WTC11 (cell line): ENCODE results near the gene RHPN2. TPM values are rescaled to one million over a fixed set of nuclear protein-coding genes. Genes with fewer than 3 reads are reported as not detected.

Experiments
- ATAC-seq: fragments of 200-7000 bp; cut with Tn5 transposase; 2 replicates; pipeline ENCODE4 v1.10.0; 2021; ENCODE audit warnings: mild to moderate bottlenecking, moderate library complexity
- CTCF ChIA-PET: fragments of 300-600 bp; sonication (Branson Sonifier 250); formaldehyde crosslinking; loops from one replicate; lab custom pipeline; 2021; ENCODE audit warnings: antibody characterized with exemption; lab: Charles Lee
- POLR2A ChIA-PET: fragments of 350-600 bp; sonication (Branson Sonifier 250); formaldehyde crosslinking; loops from one replicate; lab custom pipeline; 2021; ENCODE audit warnings: antibody characterized with exemption; lab: Charles Lee
- DNase-seq: peaks from one replicate; pipeline ENCODE4 v3.0.0; 2021; ENCODE audit warnings: low spot score
- H3K27ac Mint-ChIP-seq: 2 replicates; pipeline ENCODE4 v1.8.0; 2021; ENCODE audit warnings: mixed read lengths
- H3K27me3 Mint-ChIP-seq: 2 replicates; pipeline ENCODE4 v1.8.0; 2021; ENCODE audit warnings: low read depth, mild to moderate bottlenecking, moderate library complexity, mixed read lengths
- H3K36me3 Mint-ChIP-seq: 2 replicates; pipeline ENCODE4 v1.8.0; 2021; ENCODE audit warnings: mixed read lengths
- H3K4me1 Mint-ChIP-seq: 2 replicates; pipeline ENCODE4 v1.8.0; 2022; ENCODE audit warnings: mixed read lengths
- H3K4me3 Mint-ChIP-seq: 2 replicates; pipeline ENCODE4 v1.8.0; 2021; ENCODE audit warnings: mild to moderate bottlenecking, moderate library complexity, mixed read lengths
- H3K9me3 Mint-ChIP-seq: 2 replicates; pipeline ENCODE4 v1.8.0; 2021; ENCODE audit warnings: mixed read lengths
- ATF6 ChIP-seq: sonication (generic); formaldehyde crosslinking; IDR thresholded peaks from 2 replicates; pipeline ENCODE4 v1.8.1; 2023; ENCODE audit warnings: mild to moderate bottlenecking, missing genetic modification reagents
- CDX4 ChIP-seq: fragments of 250-450 bp; sonication (Bioruptor Pico); IDR thresholded peaks from 2 replicates; pipeline ENCODE4 v1.9.0; 2021; ENCODE audit warnings: moderate library complexity, mild to moderate bottlenecking, inconsistent platforms, borderline replicate concordance
- CTCF ChIP-seq: fragments of 200-600 bp; IDR thresholded peaks from 2 replicates; pipeline ENCODE4 v1.8.0; 2022; ENCODE audit warnings: antibody characterized with exemption
- E2F1 ChIP-seq: sonication (generic); formaldehyde crosslinking; IDR thresholded peaks from 2 replicates; pipeline ENCODE4 v1.8.0; 2022; ENCODE audit warnings: mild to moderate bottlenecking, missing genetic modification reagents
- ELF4 ChIP-seq: sonication (generic); formaldehyde crosslinking; IDR thresholded peaks from 2 replicates; pipeline ENCODE4 v1.8.1; 2022; ENCODE audit warnings: low read depth, mild to moderate bottlenecking, moderate library complexity, missing genetic modification reagents
- EMX1 ChIP-seq: fragments of 250-450 bp; sonication (Bioruptor Pico); IDR thresholded peaks from 2 replicates; pipeline ENCODE4 v1.8.0; 2021; ENCODE audit warnings: mild to moderate bottlenecking
- GABPB1 ChIP-seq: sonication (generic); formaldehyde crosslinking; IDR thresholded peaks from 2 replicates; pipeline ENCODE4 v1.8.1; 2023; ENCODE audit warnings: mild to moderate bottlenecking, missing genetic modification reagents
- IRF2 ChIP-seq: sonication (generic); formaldehyde crosslinking; IDR thresholded peaks from 2 replicates; pipeline ENCODE4 v1.8.0; 2022; ENCODE audit warnings: low read depth, missing genetic modification reagents, borderline replicate concordance
- MYBL2 ChIP-seq: sonication (generic); formaldehyde crosslinking; IDR thresholded peaks from 2 replicates; pipeline ENCODE4 v1.8.1; 2023; ENCODE audit warnings: mild to moderate bottlenecking, moderate library complexity, missing genetic modification reagents
- NFATC4 ChIP-seq: fragments of 250-450 bp; sonication (Bioruptor Pico); IDR thresholded peaks from 2 replicates; pipeline ENCODE4 v1.9.0; 2021; ENCODE audit warnings: mild to moderate bottlenecking
- NR2C2 ChIP-seq: sonication (generic); formaldehyde crosslinking; IDR thresholded peaks from 2 replicates; pipeline ENCODE4 v1.8.0; 2022; ENCODE audit warnings: mild to moderate bottlenecking, missing genetic modification reagents
- TP53 ChIP-seq: sonication (generic); formaldehyde crosslinking; IDR thresholded peaks from 2 replicates; pipeline ENCODE4 v1.8.1; 2023; ENCODE audit warnings: mild to moderate bottlenecking, missing genetic modification reagents
- ZBTB21 ChIP-seq: sonication (generic); formaldehyde crosslinking; IDR thresholded peaks from 2 replicates; pipeline ENCODE4 v1.8.1; 2023; ENCODE audit warnings: mild to moderate bottlenecking, missing genetic modification reagents, borderline replicate concordance
- ZNF232 ChIP-seq: sonication (generic); formaldehyde crosslinking; IDR thresholded peaks from 2 replicates; pipeline ENCODE4 v1.8.0; 2022; ENCODE audit warnings: mild to moderate bottlenecking, missing genetic modification reagents
- ZNF263 ChIP-seq: sonication (generic); formaldehyde crosslinking; IDR thresholded peaks from 2 replicates; pipeline ENCODE4 v1.8.1; 2022; ENCODE audit warnings: low read depth, mild to moderate bottlenecking, moderate library complexity, missing genetic modification reagents
- total RNA-seq: library from RNA; stranded (reverse); gene quantifications from 3 replicates; pipeline ENCODE4 v1.2.3, GENCODE V29; 2021
- TF ChIP-seq, protein P1 (sequence below): fragments of 250-450 bp; sonication (Bioruptor Pico); IDR thresholded peaks from 2 replicates; pipeline ENCODE4 v1.9.0; 2021; ENCODE audit warnings: mild to moderate bottlenecking, borderline replicate concordance
- TF ChIP-seq, protein P2 (sequence below): fragments of 250-450 bp; sonication (Bioruptor Pico); IDR thresholded peaks from 2 replicates; pipeline ENCODE4 v2.1.2; 2022; ENCODE audit warnings: mild to moderate bottlenecking, moderate library complexity
- TF ChIP-seq, protein P3 (sequence below): sonication (generic); formaldehyde crosslinking; IDR thresholded peaks from 2 replicates; pipeline ENCODE4 v1.8.0; 2022; ENCODE audit warnings: mild to moderate bottlenecking, missing genetic modification reagents

RHPN2 gene
- total RNA-seq, 1 experiment from 2014 or later, result 21.1 TPM

GRCh38 chr19:33035461-33035860 lies 29.2 kb downstream of the RHPN2 start (continued):
- TF ChIP-seq CDX4 (CRISPR knock-in tag), result no peak
- no peak for TF ChIP-seq CTCF
- no peak for TF ChIP-seq EMX1 (CRISPR knock-in tag)
- TF ChIP-seq, all 79 proteins: peak for 0

DNA sequence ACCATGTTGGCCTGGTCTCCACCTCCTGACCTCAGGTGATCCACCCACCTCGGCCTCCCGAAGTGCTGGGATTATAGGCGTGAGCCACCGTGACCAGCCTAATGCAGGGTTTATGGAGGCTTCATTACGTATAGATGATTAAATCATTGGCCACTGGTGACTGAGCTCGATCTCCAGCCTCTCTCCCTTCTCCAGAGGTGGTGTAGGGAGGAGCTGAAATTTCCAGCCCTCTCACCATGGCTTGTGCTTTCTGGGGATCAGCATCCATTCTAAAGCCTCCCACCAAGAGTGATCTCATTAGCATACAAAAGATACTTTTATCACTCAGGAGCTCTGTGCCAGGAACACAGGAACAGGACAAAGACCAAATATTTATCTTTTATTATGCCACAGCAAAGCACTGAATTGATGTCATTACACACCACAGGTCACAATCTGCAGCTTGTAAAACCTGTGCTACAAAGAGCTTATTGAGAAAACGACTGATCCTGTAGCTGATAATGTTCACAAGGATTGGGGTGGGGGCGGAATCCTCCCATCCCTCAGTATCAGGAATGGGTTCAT lies 32.4 kb downstream of the RHPN2 start:
- DNase-seq, result no peak
- Mint-ChIP-seq H3K27ac (peak overlapping the region; percentile 55), H3K27me3 (no peaks in the 10 kb centered on the region)

GRCh38 chr19:33029746-33030303 lies 34.9 kb downstream of the RHPN2 start:
- POLR2A ChIA-PET, result no interaction called here
- CTCF ChIA-PET, result no interaction called here
- Mint-ChIP-seq H3K36me3 (peaks cover 59% of the 10 kb centered on the region), H3K27me3 (no peaks in the 10 kb centered on the region), H3K4me3 (no peak overlapping the region), H3K4me1 (peaks cover 17% of the 10 kb centered on the region), H3K9me3 (peaks cover 28% of the 10 kb centered on the region), H3K27ac (no peak overlapping the region)
- DNase-seq (no peak), ATAC-seq (no peak)
- TF ChIP-seq ZNF263 (CRISPR knock-in tag), result no peak
- no peak for TF ChIP-seq TP53 (CRISPR knock-in tag)
- TF ChIP-seq, protein P1, sequence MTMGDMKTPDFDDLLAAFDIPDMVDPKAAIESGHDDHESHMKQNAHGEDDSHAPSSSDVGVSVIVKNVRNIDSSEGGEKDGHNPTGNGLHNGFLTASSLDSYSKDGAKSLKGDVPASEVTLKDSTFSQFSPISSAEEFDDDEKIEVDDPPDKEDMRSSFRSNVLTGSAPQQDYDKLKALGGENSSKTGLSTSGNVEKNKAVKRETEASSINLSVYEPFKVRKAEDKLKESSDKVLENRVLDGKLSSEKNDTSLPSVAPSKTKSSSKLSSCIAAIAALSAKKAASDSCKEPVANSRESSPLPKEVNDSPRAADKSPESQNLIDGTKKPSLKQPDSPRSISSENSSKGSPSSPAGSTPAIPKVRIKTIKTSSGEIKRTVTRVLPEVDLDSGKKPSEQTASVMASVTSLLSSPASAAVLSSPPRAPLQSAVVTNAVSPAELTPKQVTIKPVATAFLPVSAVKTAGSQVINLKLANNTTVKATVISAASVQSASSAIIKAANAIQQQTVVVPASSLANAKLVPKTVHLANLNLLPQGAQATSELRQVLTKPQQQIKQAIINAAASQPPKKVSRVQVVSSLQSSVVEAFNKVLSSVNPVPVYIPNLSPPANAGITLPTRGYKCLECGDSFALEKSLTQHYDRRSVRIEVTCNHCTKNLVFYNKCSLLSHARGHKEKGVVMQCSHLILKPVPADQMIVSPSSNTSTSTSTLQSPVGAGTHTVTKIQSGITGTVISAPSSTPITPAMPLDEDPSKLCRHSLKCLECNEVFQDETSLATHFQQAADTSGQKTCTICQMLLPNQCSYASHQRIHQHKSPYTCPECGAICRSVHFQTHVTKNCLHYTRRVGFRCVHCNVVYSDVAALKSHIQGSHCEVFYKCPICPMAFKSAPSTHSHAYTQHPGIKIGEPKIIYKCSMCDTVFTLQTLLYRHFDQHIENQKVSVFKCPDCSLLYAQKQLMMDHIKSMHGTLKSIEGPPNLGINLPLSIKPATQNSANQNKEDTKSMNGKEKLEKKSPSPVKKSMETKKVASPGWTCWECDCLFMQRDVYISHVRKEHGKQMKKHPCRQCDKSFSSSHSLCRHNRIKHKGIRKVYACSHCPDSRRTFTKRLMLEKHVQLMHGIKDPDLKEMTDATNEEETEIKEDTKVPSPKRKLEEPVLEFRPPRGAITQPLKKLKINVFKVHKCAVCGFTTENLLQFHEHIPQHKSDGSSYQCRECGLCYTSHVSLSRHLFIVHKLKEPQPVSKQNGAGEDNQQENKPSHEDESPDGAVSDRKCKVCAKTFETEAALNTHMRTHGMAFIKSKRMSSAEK (CRISPR knock-in tag), result no peak
- TF ChIP-seq MYBL2 (CRISPR knock-in tag), result no peak
- no peak for TF ChIP-seq NFATC4
- TF ChIP-seq ZNF232 (CRISPR knock-in tag), result no peak
- TF ChIP-seq ATF6 (CRISPR knock-in tag), result no peak

More for the DNA sequence above, 32.4 kb downstream of the RHPN2 start:
- peaks cover 57% of the 10 kb centered on the region for H3K36me3 Mint-ChIP-seq
- POLR2A ChIA-PET, result no interaction called here
- no peak overlapping the region for H3K4me3 Mint-ChIP-seq
- H3K4me1 Mint-ChIP-seq, result peaks cover 13% of the 10 kb centered on the region
- TF ChIP-seq, protein P2, sequence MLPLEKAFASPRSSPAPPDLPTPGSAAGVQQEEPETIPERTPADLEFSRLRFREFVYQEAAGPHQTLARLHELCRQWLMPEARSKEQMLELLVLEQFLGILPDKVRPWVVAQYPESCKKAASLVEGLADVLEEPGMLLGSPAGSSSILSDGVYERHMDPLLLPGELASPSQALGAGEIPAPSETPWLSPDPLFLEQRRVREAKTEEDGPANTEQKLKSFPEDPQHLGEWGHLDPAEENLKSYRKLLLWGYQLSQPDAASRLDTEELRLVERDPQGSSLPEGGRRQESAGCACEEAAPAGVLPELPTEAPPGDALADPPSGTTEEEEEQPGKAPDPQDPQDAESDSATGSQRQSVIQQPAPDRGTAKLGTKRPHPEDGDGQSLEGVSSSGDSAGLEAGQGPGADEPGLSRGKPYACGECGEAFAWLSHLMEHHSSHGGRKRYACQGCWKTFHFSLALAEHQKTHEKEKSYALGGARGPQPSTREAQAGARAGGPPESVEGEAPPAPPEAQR (CRISPR knock-in tag), result no peak
- no peak for TF ChIP-seq CDX4 (CRISPR knock-in tag)
- no peak for TF ChIP-seq ELF4 (CRISPR knock-in tag)
- TF ChIP-seq IRF2, result no peak
- no peak for TF ChIP-seq GABPB1
- no peak for TF ChIP-seq NR2C2 (CRISPR knock-in tag)
- no peak for TF ChIP-seq ZBTB21 (CRISPR knock-in tag)
- TF ChIP-seq TP53 (CRISPR knock-in tag), result no peak
- TF ChIP-seq MYBL2 (CRISPR knock-in tag), result no peak
- TF ChIP-seq, protein P3, sequence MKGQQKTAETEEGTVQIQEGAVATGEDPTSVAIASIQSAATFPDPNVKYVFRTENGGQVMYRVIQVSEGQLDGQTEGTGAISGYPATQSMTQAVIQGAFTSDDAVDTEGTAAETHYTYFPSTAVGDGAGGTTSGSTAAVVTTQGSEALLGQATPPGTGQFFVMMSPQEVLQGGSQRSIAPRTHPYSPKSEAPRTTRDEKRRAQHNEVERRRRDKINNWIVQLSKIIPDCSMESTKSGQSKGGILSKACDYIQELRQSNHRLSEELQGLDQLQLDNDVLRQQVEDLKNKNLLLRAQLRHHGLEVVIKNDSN (CRISPR knock-in tag), result no peak
- no peak for TF ChIP-seq E2F1
- ATAC-seq, result peak; percentile 92
- CTCF ChIA-PET, result interaction anchor here (0.6 to 2.7 kb wide), 8 partner anchors 10 to 152 kb away, joined by 3 to 62 read pairs (median 4); partner anchors contain the start of genes CEP89 and FAAP24
- H3K9me3 Mint-ChIP-seq, result peaks cover 32% of the 10 kb centered on the region
